ENCODE data around the gene PLEKHA8.

The PLEKHA8 gene

GRCh38 chr7:30112103-30112713, 84.0 kb downstream of the PLEKHA8 start:
- no peak for DNase-seq (ENCODE audit: low spot score)

DNA sequence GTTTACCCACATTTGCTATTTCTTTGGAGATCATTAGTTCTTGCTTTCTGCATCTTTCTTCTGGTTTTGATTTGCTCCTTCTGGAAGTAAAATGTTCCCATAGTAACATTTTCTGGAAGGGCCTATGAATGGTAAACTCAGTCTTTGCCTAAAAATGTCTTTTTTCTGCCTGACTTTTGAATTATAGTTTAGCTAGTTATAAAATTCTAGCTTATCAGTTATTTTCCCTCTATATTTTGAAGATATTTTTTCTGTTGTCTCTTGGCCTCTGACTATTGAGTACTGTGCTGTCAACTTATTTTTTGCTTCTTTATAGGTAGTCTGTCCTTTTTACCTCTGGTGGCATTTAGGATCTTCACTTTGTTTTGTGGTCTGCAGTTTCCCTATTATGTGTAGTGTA, 84.9 kb downstream of the PLEKHA8 start:
- DNase-seq (ENCODE audit: low spot score), result no peak

DNA sequence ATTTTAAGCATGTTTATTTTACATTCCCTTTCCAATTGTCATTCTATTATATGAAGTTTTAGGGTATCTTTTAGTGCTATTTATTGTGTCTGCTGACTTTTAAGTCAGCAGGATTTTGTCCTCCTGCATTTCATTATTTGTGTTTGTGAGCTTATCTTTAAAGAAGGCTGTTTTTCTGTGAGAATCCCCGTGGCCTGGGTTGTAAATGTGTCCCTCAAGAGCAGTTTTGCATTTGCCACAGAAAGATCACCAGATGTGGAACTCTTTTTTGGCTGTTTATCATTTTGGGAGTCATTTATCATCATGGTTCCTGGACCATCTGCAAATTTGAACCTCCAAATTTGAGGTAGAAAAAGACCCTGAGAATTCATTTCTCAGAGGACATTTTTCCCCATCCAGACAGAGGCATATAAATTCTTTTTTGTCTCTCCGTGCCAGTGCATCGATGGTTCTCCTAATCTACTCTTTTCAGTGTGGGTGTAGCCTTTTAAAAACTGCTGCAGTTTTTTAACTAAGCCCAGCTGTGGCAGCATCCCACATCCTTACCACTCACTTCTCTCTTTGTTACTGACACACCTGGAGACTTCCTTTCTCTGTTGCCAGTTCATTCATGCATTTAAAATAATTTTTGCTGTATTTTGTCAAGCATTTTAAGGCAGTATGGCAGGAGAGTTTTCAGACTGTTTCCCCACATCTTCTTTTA, 86.5 kb downstream of the PLEKHA8 start:
- no peak for DNase-seq (ENCODE audit: low spot score)

DNA sequence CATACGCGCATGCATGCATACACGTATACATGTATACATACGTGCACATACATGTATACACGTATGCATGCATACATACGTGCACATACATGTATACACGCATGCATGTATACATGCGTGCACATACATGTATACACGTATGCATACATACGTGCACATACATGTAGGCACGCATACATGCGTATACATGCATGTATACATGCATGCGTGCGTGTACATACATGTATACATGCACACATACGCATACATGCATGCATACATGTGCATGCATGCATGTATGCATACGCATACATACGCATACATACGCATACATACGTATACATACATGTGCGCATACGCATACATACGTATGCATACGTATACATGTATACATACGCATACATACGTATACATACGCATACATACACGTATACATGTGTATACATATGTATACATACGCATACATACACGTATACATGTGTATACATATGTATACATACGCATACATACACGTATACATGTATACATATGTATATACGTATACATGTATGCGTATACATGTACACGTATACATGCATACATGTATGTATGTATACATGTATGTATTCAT, 87.6 kb downstream of the PLEKHA8 start:
- no peak for DNase-seq (ENCODE audit: low spot score)

GRCh38 chr7:30116771-30117170, 88.6 kb downstream of the PLEKHA8 start:
- no peak for DNase-seq (ENCODE audit: low spot score)

GRCh38 chr7:30117896-30118295, 89.7 kb downstream of the PLEKHA8 start:
- DNase-seq (ENCODE audit: low spot score), result no peak

DNA sequence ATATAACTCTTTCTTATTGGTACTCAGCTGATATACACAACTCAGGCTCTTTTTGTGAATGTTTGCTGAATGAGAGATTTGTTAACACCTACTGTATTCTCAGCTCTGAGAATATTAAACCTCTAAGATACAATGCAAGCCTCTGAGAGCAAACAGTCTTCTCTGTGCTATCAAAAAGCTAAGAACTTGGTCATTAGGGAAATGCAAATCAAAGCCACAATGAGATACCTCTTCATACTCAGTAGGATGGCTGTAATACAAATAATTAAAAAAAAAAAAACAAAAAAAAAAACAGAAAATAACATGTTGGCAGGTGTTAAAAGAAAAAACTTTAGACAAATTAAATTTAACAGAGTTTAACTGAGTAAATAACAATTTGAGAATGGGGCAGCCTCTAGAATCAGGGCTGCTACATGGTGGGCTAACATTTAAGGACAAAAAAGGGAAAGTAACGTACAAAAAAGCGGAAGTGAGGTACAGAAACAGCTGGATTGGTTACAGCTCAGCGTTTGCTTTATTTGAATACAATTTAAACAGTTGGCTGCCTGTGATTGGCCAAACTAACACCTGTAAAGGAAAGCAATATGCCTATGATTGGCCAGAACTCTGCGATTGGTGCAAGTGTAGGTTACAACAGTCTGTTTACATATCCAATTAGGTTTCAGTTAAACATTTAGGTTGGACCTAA, 91.8 kb downstream of the PLEKHA8 start:
- DNase-seq (ENCODE audit: low spot score), result no peak

DNA sequence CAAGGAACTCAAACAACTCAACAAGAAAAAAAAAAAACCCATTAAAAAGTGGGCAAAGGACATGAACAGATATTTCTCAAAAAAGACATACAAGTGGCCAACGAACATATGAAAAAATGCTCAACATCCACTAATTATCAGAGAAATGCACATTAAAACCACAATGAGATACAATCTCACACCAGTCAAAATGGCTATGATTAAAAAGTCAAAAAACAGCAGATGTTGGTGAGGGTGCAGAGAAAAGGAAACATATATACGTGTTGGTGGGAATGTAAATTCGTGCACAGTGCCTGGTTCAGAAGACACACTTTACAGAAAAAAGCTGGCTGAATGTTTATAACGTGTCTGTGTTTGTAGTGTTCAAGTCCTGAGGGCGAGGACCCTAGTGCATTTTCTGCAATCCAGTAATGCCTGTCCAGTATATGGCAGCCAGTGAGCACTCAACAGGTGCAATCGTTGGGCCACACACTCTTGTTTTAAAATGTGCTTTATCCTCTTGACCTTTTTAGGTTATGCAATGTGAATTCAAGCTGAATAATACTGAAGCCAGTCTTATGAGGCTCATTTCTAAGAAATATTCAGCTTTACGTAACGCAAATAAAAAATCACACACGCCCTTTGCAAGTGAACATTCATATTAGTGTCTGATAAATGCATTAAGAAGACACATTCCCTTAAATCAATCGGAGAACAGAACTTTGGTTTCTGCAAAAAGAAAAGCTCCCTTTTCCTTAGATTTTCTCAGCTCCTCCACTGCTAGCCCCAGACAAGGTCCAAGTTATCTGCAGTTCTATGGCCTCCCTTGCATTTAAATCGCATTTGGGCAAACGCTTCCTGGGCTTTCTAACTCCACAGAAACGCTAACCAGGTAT, 105.8 kb downstream of the PLEKHA8 start:
- no peak for DNase-seq (ENCODE audit: low spot score)

GRCh38 chr7:30134611-30135300, 106.5 kb downstream of the PLEKHA8 start, which contains the start of gene MTURN:
TSS of gene MTURN (plus strand) at chr7:30134986. CDS start at chr7:30135137, 151 bp downstream.
- DNase-seq (ENCODE audit: low spot score), result peak; percentile 83

GRCh38 chr7:30135301-30136116, 107.3 kb downstream of the PLEKHA8 start:
- DNase-seq (ENCODE audit: low spot score), result peak; percentile 63

DNA sequence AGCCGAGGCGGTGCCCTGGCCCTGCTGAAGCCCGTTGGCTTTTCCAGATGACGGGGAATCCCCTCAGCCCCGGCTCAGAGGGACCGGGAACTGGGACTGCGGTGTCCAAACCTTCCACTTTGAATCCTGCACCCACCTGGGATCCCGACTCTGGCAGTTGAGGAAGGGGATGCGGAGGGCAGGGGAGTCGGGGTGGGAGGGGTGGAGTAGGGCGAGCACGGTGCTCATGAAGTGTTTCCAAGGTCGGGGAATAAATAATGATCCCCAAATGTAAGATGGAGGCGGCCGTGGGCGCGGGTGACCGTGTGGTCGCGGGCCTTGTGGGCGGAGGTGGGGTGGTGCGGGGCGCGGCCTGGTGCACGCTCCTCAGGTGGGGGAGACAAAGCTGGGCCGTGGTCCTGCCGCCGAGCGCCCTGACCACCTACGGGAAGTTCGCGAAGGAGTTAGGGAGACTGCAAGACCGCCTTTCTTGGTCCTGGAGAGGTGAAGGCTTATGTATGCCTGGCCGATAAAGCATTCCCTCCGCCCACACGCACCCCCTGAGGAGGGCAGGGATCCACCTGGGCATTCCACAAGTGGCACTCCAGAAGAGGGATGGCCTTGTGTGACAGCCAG, 108.0 kb downstream of the PLEKHA8 start:
- DNase-seq (ENCODE audit: low spot score), result no peak

- DNase-seq (ENCODE audit: low spot score), result no peak
Observed at GRCh38 chr7:30136743-30137485, 108.7 kb downstream of the PLEKHA8 start.

GRCh38 chr7:30139836-30140384, 111.7 kb downstream of the PLEKHA8 start:
- no peak for DNase-seq (ENCODE audit: low spot score)

DNA sequence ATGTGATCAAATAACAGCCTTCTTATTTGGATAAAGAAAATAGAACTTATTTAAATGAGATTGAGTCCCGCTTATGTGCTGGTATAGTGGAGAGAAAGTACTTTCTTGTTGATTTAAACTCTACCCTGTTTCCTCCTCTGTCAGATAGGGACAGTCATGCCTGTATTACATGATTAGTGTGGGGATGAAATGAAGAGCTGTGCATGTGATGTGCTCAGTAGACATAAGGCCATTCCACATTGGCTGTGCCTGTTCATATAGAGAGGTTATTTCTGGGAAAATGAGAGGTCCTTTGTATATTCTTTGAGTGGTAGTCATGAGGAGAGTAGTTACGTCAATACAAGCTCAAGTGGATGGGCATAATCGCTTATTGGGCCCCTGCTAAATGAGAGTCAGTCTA, 112.2 kb downstream of the PLEKHA8 start:
- DNase-seq (ENCODE audit: low spot score), result no peak

DNA sequence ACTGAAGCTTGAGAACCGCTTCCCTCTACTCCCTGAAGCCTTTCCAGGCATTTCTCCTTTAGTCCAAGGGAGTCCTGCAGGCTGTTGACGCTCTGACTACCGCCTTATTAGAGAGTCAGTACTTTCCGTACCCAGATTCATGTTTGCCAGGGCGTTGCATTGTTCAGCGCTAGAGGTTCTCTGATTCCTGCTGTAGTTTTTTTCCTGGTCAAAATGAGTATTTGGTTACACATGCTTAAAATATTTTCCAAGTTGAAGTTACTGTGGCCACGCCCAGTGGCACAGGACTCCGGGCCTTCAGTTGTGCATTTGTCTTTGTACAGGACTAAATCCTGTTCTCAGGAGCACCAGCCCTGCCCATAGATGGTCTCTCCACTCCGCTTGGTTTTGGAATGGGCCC, 114.5 kb downstream of the PLEKHA8 start:
- no peak for DNase-seq (ENCODE audit: low spot score)

- DNase-seq (ENCODE audit: low spot score), result no peak
Observed at GRCh38 chr7:30143748-30144251, 115.6 kb downstream of the PLEKHA8 start.

GRCh38 chr7:30144657-30145306, 116.6 kb downstream of the PLEKHA8 start:
- DNase-seq (ENCODE audit: low spot score), result no peak

- no peak for DNase-seq (ENCODE audit: low spot score)
Observed at GRCh38 chr7:30145426-30145970, 117.3 kb downstream of the PLEKHA8 start.

Measured in CD4-positive, alpha-beta T cell treated with Interleukin-2 at 100 ng/mL for 4 hours (primary cell).